KOPT-K1 (cell line): ENCODE results near the gene OR4F17.
"Not testable (repeated sequence)": the region's sequence is repeated elsewhere in the genome, so short reads cannot be mapped to it uniquely, and the experiment has no call there.

Experiments used
- H3K27ac ChIP-seq: fragments of 200-600 bp; sonication (generic); 2 replicates; pipeline ENCODE4 v1.5.1; 2016; ENCODE audit warnings: antibody characterized with exemption, mild to moderate bottlenecking, low read depth, low read length; ENCODE audit not compliant: poor library complexity, severe bottlenecking
- H3K36me3 ChIP-seq: fragments of 200-600 bp; sonication (generic); 2 replicates; pipeline ENCODE4 v1.5.1; 2017; ENCODE audit warnings: antibody characterized with exemption, mild to moderate bottlenecking, low read length, moderate library complexity; ENCODE audit not compliant: insufficient read depth
- H3K9me3 ChIP-seq: fragments of 200-600 bp; sonication (generic); 2 replicates; pipeline ENCODE4 v1.5.1; 2017; ENCODE audit warnings: antibody characterized with exemption, low read length, mild to moderate bottlenecking; ENCODE audit not compliant: insufficient read depth, poor library complexity, severe bottlenecking

Gene OR4F17, protein sequence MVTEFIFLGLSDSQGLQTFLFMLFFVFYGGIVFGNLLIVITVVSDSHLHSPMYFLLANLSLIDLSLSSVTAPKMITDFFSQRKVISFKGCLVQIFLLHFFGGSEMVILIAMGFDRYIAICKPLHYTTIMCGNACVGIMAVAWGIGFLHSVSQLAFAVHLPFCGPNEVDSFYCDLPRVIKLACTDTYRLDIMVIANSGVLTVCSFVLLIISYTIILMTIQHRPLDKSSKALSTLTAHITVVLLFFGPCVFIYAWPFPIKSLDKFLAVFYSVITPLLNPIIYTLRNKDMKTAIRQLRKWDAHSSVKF

DNA sequence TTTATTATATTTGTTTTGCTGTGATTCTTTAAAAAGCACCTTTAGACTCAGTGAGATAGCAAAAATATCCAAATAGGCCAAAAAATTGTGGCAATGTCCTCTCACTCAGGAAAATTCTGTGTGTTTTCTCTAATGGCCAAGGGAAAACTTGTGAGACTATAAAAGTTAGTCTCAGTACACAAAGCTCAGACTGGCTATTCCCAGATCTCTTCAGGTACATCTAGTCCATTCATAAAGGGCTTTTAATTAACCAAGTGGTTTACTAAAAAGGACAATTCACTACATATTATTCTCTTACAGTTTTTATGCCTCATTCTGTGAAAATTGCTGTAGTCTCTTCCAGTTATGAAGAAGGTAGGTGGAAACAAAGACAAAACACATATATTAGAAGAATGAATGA lies at the start of gene OR4F17:
TSS of gene OR4F17 (plus strand) at position 301 of the 400 bp plus-strand sequence. CDS start 3,575 bp downstream, outside the sequence.
- not testable (repeated sequence) for H3K9me3 ChIP-seq, H3K36me3 ChIP-seq, H3K27ac ChIP-seq

DNA sequence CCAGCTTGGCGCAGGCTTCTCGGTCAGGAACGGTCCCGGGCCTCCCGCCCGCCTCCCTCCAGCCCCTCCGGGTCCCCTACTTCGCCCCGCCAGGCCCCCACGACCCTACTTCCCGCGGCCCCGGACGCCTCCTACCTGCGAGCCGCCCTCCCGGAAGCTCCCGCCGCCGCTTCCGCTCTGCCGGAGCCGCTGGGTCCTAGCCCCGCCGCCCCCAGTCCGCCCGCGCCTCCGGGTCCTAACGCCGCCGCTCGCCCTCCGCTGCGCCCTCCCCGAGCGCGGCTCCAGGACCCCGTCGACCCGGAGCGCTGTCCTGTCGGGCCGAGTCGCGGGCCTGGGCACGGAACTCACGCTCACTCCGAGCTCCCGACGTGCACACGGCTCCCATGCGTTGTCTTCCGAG lies 36.1 kb upstream of the OR4F17 start:
- not testable (repeated sequence) for H3K27ac ChIP-seq

GRCh38 chr19:82864-83263 lies 24.0 kb upstream of the OR4F17 start:
- H3K36me3 ChIP-seq, H3K27ac ChIP-seq, H3K9me3 ChIP-seq: not testable (repeated sequence)

More for the DNA sequence above, 36.1 kb upstream of the OR4F17 start:
- H3K9me3 ChIP-seq, H3K36me3 ChIP-seq: not testable (repeated sequence)

DNA sequence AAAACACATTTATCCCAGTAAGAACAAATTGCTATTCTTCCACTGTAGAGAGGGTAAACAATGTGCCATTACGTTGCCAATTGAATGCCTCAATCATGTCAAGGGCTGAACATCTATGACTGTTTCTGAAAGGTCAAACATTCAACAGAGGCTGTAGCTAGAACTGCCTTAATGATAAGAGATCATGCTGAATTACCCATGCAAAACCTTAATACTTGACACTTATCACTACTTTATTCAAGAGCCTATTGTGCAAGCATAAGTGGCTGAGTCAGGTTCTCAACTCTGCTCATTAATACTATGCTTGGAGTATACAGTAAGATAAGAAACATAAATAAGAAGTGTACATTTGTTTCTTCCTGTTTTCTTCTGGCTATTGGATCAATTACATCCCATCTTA lies 23.3 kb upstream of the OR4F17 start:
- H3K36me3 ChIP-seq, H3K9me3 ChIP-seq, H3K27ac ChIP-seq: not testable (repeated sequence)

- H3K27ac ChIP-seq: not testable (repeated sequence)
Observed at GRCh38 chr19:90678-91077, 16.2 kb upstream of the OR4F17 start.

DNA sequence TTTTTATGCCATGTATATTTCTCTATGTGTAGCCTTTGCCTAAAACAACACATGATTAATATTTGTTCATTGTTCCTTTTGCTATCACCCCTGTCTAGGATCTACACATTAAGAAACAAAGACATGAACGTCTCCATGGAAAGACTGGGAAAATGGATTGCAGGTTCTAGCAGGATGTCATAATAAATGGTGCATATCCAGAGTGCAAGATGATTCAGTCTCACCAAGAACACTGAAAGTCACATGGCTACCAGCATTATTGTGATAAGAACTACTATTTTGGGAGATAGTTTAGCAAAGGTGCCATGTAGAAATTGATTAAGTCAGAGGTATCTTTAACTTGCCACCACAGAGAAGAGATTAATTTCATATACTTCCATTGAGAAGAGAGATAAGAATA lies 12.1 kb upstream of the OR4F17 start:
- not testable (repeated sequence) for H3K9me3 ChIP-seq, H3K36me3 ChIP-seq, H3K27ac ChIP-seq

More at GRCh38 chr19:90678-91077, 16.2 kb upstream of the OR4F17 start:
- H3K9me3 ChIP-seq, H3K36me3 ChIP-seq: not testable (repeated sequence)

DNA sequence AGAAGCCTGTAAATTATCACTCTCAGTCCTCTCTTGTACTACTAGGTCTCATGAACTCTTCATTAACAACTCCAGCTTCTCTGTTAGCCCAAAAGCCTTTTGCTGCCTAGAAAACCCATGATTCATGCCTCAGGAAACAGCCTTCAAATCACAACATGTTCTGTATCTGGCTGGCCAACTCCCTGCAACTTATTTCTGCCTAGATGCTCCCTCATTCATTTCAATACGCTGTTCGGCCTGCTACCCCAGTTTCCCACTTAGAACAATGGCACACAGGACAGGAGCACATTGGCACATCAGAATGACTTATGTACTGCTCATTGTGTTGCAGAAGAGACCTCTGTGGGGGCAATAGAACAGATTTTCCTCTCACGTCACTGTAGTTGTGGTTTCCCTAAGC lies 9.3 kb upstream of the OR4F17 start:
- H3K27ac ChIP-seq, H3K36me3 ChIP-seq, H3K9me3 ChIP-seq: not testable (repeated sequence)

GRCh38 chr19:120443-121140 lies 13.7 kb downstream of the OR4F17 start:
- not testable (repeated sequence) for H3K9me3 ChIP-seq, H3K27ac ChIP-seq, H3K36me3 ChIP-seq
